Ovary (tissue), 9 donors: ENCODE data around the gene SEMA6D. TPM values are rescaled to one million over a fixed set of nuclear protein-coding genes. Genes with fewer than 3 reads are reported as not detected.

ENCODE experiments used
- DNase-seq, 5 donors: peaks; one replicate each; pipeline ENCODE4 v3.0.0-alpha.2; 2019 to 2020
- H3K27ac ChIP-seq, 2 donors: fragments of 200-600 bp; one replicate each; pipeline versions ENCODE4 v1.5.1 to v1.8.0; 2019 to 2022
- H3K27me3 ChIP-seq: fragments of 200-600 bp; one replicate; pipeline ENCODE4 v1.8.0; 2022
- H3K36me3 ChIP-seq: fragments of 200-600 bp; sonication (generic); one replicate; pipeline ENCODE4 v1.5.1; 2019
- H3K4me1 ChIP-seq: one replicate; pipeline ENCODE4 v1.8.1; 2013; ENCODE audit warnings: mild to moderate bottlenecking, moderate library complexity; ENCODE audit not compliant: insufficient read depth
- H3K4me3 ChIP-seq: fragments of 200-600 bp; sonication (generic); one replicate; pipeline ENCODE4 v1.5.1; 2017
- H3K9me3 ChIP-seq, 2 donors: fragments of 200-600 bp in 1 of 2; sonication (generic) in 1 of 2; one replicate each; pipeline versions ENCODE4 v1.5.1 to v1.8.1; 2013 to 2019; ENCODE audit warnings: mild to moderate bottlenecking in 1 of 2, moderate library complexity in 1 of 2
- EP300 ChIP-seq: sonication (generic); formaldehyde crosslinking; IDR thresholded peaks from one replicate; pipeline ENCODE4 v1.6.1; 2017; ENCODE audit warnings: antibody characterized with exemption
- POLR2A ChIP-seq: fragments of 450-650 bp; IDR thresholded peaks from one replicate; pipeline ENCODE4 v1.6.1; 2017; ENCODE audit warnings: antibody characterized with exemption, mild to moderate bottlenecking, moderate library complexity
- WGBS, 3 donors: extraction: QIAGEN DNeasy Blood & Tissue Kit in 1 of 3; methylation state at CpG; one replicate each; pipeline versions ENCODE4 v1.1.5 to v1.1.7; 2013 to 2017; 5-methylcytosine and 5-hydroxymethylcytosine counted together
- intact Hi-C, 4 donors: fragments of 100-400 bp; cut with DNase I; formaldehyde crosslinking; loops; one replicate each; pipeline versions ENCODE4 v1.11.0 to v1.15.1; 2022 to 2023
- polyA plus RNA-seq, 2 donors: library from polyadenylated mRNA; stranded (reverse); fragments of 200-250 nt in 1 of 2; fragments of 350-450 nt in 1 of 2; fragmentation: Illumina TruSeq in 1 of 2; extraction: RNeasy Lipid Tissue Mini Kit (QIAGEN cat#74804) in 1 of 2; gene quantifications; one replicate each; pipeline ENCODE4 v1.2.3, GENCODE V29; 2013 to 2014
- total RNA-seq, 7 donors: library from RNA; depleted of rRNA in 2 of 7; stranded (reverse); fragments of >200 nt in 2 of 7; fragmentation: NEBNext Ultra II Directional in 3 of 7; extraction: Animal tissue kit (Norgen Biotek cat#: 25700) in 3 of 7; gene quantifications; one replicate each; pipeline versions ENCODE4 v1.1.0 to v1.2.4, GENCODE V29; 2016 to 2023
- TF ChIP-seq, protein P1 (sequence below), 3 donors: fragments of 450-650 bp in 2 of 3; fragments of 200-600 bp in 1 of 3; IDR thresholded peaks; one replicate each; pipeline versions ENCODE4 v1.5.1 to v1.8.0; 2016 to 2022; ENCODE audit warnings: antibody characterized with exemption in 3 of 3, mild to moderate bottlenecking in 1 of 3
- donor health status: DM: no; HTN: no; CAD: no; lungs with moderate emphysema.
- donor health status: DM: no; HTN: no; CAD: no.
- donor health status: Bipolar disorder and iron deficiency.
- donor health status: DM: yes; HTN: yes; CAD: no.
- donor health status: DM: no; HTN: no; CAD: no.
- donor health status: DM: yes; HTN: yes; CAD: no.

SEMA6D gene
- total and polyA plus RNA-seq, 9 donors: 13.7 to 45.3 (median 27.2) TPM

DNA sequence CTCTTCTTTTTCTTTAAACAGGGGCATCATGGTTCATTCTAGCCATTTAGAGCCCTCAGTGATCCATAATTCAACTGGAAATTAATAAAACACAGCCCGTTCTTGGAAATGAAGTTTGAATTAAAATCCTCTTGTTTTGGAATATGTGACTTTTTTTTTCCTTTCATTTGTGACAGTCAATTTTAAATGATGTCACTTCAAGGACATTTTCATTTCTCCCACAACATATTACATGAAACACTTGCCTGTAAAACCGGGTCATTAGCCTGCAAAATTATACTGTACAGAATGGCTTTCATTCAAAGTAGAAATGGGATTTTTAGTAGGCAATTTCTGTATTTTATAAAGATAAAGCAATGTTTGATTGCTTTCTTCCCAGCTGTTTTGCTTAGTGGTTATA is 789 bp upstream of the SEMA6D start:
- no peak for DNase-seq
- Histone ChIP-seq H3K27ac (peak overlapping the region in 1 of 2 donors; percentile 95), H3K4me1 (peaks cover 3% of the 10 kb centered on the region), H3K27me3 (no peaks in the 10 kb centered on the region), H3K36me3 (no peaks in the 10 kb centered on the region), H3K9me3 (no peaks in the 10 kb centered on the region), H3K4me3 (peak overlapping the region; percentile 69)
- intact Hi-C loops: loop anchor here in 1 of 4 donors (5.0 kb wide), 1 partner anchor 244 kb away; no protein-coding TSS in a partner anchor
- TF ChIP-seq EP300: no peak
- no peak for TF ChIP-seq POLR2A
- TF ChIP-seq, protein P1, sequence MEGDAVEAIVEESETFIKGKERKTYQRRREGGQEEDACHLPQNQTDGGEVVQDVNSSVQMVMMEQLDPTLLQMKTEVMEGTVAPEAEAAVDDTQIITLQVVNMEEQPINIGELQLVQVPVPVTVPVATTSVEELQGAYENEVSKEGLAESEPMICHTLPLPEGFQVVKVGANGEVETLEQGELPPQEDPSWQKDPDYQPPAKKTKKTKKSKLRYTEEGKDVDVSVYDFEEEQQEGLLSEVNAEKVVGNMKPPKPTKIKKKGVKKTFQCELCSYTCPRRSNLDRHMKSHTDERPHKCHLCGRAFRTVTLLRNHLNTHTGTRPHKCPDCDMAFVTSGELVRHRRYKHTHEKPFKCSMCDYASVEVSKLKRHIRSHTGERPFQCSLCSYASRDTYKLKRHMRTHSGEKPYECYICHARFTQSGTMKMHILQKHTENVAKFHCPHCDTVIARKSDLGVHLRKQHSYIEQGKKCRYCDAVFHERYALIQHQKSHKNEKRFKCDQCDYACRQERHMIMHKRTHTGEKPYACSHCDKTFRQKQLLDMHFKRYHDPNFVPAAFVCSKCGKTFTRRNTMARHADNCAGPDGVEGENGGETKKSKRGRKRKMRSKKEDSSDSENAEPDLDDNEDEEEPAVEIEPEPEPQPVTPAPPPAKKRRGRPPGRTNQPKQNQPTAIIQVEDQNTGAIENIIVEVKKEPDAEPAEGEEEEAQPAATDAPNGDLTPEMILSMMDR (IDR thresholded peaks at IDR 0.05): no peak
- 3 to 4% (median 4%) methylated on average over 2 of the region's 2 CpGs for WGBS, 3 donors

DNA sequence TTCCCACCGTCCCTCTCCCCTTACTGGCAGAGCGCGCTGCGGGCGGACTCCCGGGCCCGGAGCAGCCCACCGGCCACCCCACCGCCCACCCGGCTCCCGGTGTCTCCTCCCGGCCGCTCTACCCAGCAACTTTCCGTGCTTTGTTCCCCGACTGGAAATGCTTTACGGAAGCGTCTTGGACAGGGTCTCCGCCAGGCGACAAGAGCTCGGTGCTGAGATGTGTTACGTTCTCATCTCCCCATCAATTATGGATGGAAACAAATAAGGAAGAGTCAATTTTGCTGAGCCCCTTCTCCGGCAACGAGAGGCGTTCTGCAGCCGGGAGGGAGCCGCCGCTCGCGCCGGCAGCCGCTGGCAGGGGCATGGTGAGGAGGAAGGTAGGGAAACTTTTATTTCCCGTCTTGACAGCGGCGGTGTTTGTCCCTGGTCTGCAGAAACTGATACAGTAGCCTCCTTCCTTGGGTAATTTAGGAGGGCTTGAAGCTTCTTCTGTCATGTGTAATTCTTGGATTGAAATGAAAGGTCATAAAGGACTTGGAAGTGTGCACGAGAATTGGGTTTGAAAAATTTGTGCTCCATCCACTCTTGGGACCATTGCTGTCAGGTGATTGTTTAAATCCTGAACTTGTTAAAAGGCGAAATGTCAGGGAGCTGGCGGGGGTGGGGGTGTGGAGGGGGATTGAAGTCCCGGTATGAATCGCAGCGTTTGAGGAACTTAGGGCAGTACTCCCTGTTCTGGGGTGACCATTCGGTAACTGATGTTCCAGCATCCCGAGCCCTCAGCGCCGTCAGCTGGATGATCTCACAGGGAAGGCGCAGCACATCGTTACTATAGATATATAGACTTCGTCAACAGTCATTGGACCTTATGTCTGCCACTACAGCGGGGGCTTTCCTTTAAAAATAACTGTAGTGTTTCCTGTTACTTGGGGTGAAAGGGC is 1.5 kb downstream of the SEMA6D start:
- intact Hi-C loops: loop anchor here in 1 of 4 donors (5.0 kb wide), 1 partner anchor 246 kb away; no protein-coding TSS in a partner anchor
- Histone ChIP-seq H3K4me3 (peak overlapping the region; percentile 69), H3K27ac (peak overlapping the region; percentile 79 to 95), H3K36me3 (no peaks in the 10 kb centered on the region), H3K4me1 (peaks cover 8% of the 10 kb centered on the region), H3K9me3 (no peaks in the 10 kb centered on the region), H3K27me3 (no peaks in the 10 kb centered on the region)
- TF ChIP-seq, protein P1 (IDR thresholded peaks at IDR 0.05): no peak
- TF ChIP-seq POLR2A: no peak
- TF ChIP-seq EP300: no peak
- 0 to 1% (median 1%) methylated on average over 43 to 48 of the region's 48 CpGs for WGBS, 3 donors
- DNase-seq: peak; percentile 45 to 58 (median 54)

DNA sequence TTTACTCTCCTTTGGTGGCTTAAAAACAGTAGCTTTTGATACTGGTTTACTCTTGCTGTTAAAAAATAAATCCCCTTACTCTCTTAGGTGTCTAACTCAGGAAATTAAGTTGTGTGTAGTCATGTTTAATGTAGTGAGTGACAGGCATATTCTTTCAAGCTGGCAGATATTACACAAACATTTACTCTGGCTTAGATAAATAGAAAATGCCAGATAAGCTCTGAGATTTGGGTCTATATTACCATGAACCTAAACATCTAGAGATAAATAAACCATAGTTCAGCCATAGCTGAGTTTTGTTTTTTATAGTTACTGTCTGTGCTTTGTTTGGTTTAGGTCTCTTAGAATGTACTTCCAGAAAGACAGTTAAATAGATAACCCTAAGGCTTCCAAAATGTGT is 2.4 kb downstream of the SEMA6D start:
- H3K27ac ChIP-seq: peak overlapping the region; percentile 79 to 95
- TF ChIP-seq EP300 (no peak), POLR2A (no peak)
- TF ChIP-seq, protein P1 (IDR thresholded peaks at IDR 0.05): no peak

GRCh38 chr15:47720555-47720954 is 3.2 kb downstream of the SEMA6D start:
- H3K4me1 ChIP-seq: peaks cover 13% of the 10 kb centered on the region
- no peaks in the 10 kb centered on the region for H3K9me3 ChIP-seq
- no peak overlapping the region for H3K4me3 ChIP-seq
- WGBS, 3 donors: 48 to 67% (median 49%) methylated on average over 4 of the region's 4 CpGs
- peak overlapping the region in 1 of 2 donors; percentile 24 for H3K27ac ChIP-seq
- H3K36me3 ChIP-seq: no peaks in the 10 kb centered on the region
- intact Hi-C loops: loop anchor here in 1 of 4 donors (10.0 kb wide), 1 partner anchor 54 kb away; no protein-coding TSS in a partner anchor
- TF ChIP-seq, protein P1 (IDR thresholded peaks at IDR 0.05): no peak
- no peak for DNase-seq
- no peaks in the 10 kb centered on the region for H3K27me3 ChIP-seq

More for the DNA sequence above, 2.4 kb downstream of the SEMA6D start:
- peak overlapping the region; percentile 69 for H3K4me3 ChIP-seq
- H3K4me1 ChIP-seq: peaks cover 13% of the 10 kb centered on the region
- H3K27me3 ChIP-seq: no peaks in the 10 kb centered on the region
- no peak for DNase-seq
- no peaks in the 10 kb centered on the region for H3K9me3 ChIP-seq
- intact Hi-C loops: loop anchor here in 2 of 4 donors (5.0 to 10.0 kb wide), 2 partner anchors 55 to 247 kb away; no protein-coding TSS in a partner anchor
- H3K36me3 ChIP-seq: no peaks in the 10 kb centered on the region
